NCI-H1694 (cell line): ENCODE measurements around the gene ZNF391.
"Not testable (repeated sequence)": the region's sequence is repeated elsewhere in the genome, so short reads cannot be mapped to it uniquely, and the experiment has no call there.

ENCODE experiments used
- DNase-seq: peaks from one replicate; lab custom pipeline; 2025; lab: John Stamatoyannopoulos, UW

ZNF391 gene

GRCh38 chr6:27422651-27423332 is 34.2 kb downstream of the ZNF391 start:
- DNase-seq: no peak

DNA sequence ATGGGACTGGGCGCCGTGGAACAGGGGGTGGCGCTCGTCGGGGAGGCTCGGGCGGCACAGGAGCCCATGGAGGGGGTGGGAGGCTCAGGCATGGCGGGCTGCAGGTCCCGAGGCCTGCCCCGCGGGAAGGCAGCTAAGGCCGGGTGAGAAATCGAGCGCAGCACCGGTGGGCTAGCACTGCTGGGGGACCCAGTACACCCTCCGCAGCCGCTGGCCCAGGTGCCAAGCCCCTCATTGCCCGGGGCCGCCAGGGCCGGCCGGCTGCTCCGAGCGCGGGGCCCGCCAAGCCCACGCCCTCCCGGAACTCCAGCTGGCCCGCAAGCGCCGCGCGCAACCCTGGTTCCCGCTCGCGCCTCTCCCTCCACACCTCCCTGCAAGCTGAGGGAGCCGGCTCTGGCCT is 36.3 kb downstream of the ZNF391 start:
- not testable (repeated sequence) for DNase-seq

DNA sequence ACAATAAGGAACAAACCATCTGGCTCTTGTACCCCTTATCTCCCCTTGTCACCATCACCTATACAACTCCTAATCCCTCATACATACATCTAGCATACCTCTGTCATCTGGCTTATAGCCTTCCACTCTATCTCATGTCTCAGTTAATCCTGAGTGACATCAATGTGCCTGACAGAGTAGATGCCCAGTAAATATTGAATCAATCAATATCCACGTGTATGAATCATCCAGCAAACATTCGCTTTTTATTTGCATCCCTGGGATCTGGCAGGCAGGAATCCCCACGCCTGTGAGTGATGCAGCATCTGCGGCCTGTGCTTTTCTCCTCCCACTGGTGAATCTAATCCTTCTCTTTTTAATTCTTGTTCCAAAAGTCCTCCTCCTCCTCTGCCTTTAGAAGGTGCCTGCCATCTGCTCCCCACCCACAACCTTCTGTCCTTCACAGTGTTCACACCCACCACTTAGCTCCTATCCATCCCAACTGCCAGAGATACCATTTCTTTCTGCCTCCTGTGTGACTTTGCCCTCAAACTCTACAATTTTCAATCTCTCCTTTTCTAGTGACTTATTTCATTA is 37.6 kb downstream of the ZNF391 start:
- DNase-seq: no peak

GRCh38 chr6:27428502-27428901 is 39.9 kb downstream of the ZNF391 start:
- no peak for DNase-seq

- no peak for DNase-seq
Measured at GRCh38 chr6:27428966-27429365, 40.4 kb downstream of the ZNF391 start.

DNA sequence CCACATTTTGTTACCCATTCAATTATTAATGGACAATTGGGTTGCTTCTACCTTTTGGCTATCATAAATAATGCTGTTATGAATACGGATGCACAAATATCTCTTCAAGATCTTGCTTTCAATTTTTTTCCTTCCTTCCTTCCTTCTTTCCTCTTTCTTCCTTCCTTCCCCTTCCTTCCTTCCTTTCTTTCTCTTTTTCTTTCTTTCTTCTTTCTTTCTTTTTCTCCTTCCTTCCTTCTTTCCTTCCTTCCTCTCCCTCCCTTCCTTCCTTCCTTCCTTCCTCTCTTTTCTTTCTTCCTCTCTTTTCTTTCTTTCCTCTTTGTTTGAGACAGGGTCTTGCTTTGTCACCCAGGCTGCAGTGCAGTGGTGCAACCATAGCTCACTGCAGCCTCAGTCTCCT is 45.2 kb downstream of the ZNF391 start:
- no peak for DNase-seq

DNA sequence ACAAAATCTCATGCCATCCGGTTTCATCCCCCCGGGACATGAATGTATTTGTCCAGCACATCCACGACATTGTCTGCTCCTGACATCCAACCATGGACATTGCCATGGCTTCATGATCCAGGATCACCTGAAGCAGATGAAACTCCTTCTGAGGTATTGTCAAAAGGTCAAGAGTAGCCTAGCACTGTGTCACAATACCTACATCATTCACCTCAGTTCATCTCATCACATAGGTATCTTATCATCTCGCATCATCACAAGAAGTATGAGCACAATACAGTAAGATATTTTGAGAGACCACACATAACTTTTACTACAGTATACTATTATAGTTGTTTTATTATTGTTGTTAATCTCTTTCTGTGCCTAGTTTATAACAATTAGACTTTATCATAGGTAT is 50.8 kb downstream of the ZNF391 start:
- no peak for DNase-seq

DNA sequence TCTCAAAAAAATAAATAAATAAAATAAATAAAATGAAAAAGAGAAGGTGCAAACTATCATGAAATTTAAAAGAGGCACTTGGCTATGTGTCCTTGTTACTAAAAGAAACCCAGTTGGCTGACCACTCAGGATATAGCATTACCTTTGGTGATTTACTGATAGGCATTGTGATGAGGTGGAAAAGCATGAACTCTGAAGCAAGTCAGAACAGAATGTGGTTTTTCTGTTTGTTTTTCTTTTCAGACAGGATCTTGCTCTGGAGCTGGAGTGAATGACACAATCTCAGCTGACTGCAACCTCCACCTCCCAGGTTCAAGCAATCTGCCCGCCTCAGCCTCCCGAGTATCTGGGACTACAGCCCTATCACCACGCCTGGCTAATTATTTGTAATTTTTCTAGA is 52.4 kb downstream of the ZNF391 start:
- no peak for DNase-seq

DNA sequence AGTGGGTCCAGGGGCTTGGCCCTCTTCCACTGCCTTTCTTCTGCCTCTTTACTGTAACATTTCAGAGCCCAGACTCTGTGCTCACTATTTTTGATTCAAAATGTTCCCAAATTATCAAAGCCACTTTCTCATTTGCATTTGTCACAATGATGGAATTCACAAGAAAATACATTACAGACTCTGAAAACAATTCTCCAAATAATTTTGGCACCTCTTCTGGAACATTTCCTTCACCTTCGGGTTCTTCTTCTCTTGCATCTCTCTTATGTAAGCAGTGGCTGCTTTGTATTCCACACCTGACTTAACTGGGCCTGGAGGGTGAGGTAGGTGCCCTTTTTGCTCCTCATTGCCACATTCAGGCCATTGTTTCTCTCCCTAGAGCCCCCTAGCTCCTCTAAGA is 54.4 kb downstream of the ZNF391 start:
- no peak for DNase-seq

DNA sequence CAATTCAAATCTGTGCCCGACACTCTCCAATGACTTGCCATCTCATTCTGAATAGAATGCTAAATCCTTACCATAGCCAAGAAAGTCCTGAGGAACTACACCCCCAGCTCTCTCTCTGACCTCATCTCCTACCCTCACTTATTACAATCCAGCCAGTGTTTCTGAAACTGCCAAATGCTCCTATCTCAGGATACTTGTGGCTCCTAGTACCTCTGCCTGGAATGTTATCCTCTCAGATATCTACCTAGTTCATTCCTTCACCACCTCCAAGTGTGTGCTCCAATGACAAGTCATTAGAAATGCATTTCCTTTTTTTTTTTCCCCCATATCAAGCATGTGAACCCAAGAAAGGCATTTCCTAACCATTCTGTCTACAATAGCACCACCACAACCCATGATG is 59.9 kb downstream of the ZNF391 start:
- no peak for DNase-seq

GRCh38 chr6:27451660-27452390 is 63.3 kb downstream of the ZNF391 start:
- DNase-seq: no peak

- DNase-seq: no peak
Measured at GRCh38 chr6:27452496-27452897, 63.9 kb downstream of the ZNF391 start.
